Hematopoietic multipotent progenitor cell treated with erythropoietin and hydrocortisone succinate and interleukin-3 and kit ligand, for 17 days (in vitro differentiated cells): ENCODE data around the gene ACBD4.

Experiments
- DNase-seq: peaks from one replicate; pipeline ENCODE4 v3.0.0-alpha.2; 2015; ENCODE audit warnings: low spot score

The ACBD4 gene

DNA sequence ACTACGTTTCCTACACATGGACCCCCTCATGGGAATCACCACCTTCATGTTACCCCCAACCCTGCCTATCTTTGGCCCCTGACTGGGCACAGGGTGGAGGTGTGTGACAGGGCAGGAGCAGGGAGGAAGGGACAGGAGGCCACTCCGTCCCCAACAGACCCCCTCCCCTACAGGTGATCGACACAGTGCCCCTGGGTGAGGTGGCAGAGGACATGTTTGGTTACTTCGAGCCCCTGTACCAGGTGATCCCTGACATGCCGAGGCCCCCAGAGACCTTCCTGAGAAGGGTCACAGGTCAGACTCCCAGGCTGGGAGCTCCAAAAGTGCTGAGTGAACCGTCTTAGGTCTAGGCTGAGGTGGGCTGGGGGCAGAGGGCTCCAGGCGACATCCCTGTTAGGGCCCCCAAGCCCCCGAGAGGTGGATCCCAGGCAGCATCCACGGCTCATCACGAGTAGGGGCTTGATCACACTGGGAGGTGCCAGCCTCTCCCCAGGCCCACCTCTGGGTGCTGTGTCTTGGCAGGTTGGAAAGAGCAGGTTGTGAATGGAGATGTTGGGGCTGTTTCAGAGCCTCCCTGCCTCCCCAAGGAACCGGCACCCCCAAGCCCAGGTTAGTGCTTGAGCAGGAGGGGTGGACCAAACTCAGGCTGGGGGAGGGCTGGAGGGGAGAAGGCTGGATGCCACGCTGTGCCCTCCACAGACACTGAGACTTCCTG lies 1.5 kb downstream of the ACBD4 start:
- DNase-seq: no peak

DNA sequence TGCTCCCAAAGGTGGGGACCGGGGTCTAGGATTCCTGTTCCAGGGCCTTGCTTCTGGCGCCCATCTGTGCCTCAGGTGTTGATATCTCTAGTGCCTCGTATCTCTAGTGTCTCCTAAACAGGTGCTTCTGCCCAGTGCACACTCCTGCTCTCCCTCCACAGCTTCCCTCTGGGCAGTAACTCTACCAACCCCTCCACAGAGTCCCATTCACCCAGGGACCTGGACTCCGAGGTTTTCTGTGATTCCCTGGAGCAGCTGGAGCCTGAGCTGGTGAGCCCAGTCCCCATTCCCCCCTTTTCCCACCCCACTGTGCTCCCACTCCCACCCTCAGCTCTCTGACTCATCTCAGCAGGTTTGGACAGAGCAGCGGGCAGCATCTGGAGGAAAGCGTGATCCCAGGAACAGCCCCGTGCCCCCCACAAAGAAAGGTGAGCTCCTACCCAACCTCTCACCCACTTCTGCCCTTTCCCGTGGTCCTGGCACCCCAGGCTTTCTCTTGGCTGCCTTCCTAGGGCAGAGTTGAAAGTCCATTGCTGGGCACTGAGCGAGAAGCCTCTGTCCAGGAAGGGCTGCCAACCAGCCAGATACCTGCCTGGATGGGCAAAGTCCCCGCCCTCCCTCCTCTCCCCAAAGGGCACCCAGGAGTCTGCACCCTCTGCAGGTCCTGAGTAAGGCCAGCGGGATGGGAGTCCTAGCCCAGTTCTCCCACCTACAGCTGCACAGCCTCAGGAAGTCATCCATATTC lies 2.2 kb downstream of the ACBD4 start:
- DNase-seq: no peak

DNA sequence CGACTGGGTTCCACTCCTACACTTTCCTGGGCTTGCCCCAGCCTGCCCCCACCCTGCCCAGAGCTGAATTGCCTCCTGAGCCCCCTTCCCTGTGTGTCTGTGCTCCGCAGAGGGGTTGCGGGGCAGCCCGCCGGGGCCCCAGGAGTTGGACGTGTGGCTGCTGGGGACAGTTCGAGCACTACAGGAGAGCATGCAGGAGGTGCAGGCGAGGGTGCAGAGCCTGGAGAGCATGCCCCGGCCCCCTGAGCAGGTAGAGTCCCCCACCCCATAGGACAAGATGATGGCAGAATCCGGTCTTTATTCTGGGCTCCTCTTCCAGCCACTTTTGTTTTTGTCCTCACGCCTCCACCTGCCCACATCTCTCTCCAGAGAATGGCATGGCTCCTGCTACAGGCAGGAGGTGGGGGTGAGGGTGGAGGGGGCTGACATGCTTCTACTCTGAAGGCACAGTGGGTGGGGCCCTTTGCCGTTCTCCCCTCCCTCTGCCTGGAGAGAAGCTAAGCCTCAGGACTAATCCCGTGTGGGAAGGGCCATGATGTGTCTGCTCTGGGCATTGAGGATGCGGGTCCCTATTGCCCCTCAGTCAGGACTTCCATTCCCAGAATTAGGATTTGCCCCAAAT lies 3.5 kb downstream of the ACBD4 start:
- DNase-seq: no peak

DNA sequence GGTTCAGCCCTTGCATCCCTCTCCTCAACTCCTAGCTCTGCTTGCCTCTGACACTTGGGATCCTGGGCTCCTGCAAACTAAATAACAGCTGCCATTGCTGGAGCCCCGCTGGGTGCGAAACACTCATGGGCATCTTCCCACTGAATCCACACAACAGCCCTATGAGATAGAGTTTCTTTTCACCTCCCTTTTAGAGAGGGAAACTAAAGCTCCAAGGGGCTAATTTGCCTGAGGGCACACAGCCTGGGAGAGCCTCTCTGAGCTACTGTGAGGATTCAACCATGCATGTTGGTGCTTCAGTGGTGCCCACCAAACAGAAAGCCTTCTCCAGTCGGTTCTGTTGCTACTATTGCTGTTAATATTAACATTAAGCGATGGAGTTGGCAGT lies 4.0 kb downstream of the ACBD4 start:
- no peak for DNase-seq

DNA sequence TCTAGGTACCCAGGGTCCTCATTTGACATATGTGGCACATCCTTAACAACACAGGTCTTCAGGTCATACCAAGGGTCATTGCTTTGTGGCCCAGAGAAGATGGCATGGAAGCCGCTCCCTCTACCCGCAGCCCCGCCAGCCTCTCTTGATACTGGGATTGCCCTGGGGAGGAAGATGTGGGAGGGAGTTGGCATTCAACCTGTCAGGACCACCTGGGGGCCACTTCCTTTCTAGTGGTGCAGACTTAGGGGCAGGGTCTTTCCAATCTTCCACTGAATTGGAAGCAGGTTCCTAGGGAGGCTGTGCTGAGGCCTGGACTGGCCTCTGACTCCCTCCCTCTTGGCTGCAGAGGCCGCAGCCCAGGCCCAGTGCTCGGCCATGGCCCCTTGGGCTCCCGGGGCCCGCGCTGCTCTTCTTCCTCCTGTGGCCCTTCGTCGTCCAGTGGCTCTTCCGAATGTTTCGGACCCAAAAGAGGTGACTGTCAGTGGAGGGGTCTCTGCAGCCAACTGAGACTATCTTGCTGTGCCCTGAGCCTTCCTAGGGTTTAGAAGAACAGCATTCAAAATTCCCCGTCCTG lies 7.7 kb downstream of the ACBD4 start:
- no peak for DNase-seq

DNA sequence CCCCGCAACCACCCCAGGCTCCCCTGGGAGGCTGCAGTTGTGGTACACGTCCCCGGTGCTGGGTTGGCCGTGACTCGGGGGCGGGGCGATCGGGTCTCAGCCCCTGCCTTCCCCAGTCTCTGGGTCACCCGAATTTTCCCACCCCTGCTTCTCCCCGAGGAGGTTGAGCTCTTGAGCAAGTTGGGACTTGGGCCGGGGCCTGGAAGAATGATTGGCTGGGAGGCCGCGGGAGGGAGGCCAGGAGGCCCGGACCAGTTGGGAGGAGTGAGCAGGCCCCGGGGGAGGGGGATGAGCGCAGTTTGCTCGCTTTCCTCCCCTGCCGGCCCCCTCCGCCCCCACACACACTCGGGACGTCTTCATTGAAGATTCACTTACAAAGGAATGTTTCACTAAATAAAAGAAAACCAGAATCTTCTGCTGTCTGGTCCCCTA lies 8.3 kb downstream of the ACBD4 start:
- DNase-seq: peak; percentile 22

DNA sequence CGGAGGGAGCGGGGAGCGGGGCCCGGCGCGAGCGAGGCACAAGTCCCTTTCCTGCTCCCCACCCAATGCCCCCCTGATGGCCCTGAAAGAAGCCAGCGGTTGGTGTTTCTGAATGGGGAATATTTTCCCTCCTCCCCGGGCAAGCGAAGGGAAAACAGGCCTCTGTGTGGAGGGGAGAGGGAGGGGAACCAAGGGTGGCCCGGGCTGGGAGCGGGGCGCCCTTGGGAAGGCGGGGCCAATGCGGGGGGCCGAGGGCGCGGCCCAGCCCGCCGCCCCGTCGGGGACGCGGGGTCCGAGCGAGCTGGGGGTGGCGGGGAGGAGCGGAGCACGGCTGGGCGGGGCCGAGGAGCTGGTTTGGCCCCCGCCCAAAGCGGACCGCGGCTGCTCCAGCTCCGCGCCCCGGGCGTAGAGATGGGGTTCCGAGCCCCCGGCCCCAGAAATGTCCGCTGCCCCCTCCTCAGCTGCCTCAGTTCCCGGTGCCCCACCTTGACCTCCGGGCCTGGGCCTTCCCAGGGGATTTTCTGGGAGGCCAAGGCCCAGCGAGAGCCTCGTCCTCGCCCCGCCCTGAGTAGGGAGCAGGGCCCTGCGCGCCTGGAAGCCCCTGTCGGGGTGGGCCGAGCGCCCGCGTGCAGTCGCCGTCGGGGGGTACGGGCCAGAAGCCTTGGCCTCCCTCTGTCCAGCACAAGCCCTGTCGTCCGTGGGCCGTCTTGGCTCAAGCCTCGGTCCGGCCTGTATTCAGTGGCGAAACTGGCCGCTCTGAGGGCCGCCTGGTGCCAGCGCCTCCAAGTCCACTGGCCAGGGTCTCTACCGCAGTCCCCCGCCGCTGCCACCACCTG lies 8.9 kb downstream of the ACBD4 start:
- DNase-seq: peak; percentile 76

DNA sequence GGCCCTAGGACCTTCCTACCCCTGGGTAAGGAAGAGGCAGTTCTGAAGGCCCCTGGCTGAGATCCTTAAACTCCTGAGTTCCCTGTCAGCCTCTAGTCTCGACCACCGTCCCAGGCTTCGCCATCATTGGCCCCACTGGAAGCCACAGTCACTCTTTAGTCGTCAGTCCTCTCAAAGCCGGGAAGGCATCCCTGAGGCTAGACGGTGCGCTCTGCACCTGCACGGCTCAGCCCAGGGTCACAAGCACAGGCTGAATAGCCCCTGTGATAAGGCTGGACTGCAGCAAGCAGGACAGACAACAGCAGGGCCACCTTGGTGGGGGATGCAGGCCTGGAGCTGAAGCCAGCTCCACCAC lies 9.5 kb downstream of the ACBD4 start:
- no peak for DNase-seq

DNA sequence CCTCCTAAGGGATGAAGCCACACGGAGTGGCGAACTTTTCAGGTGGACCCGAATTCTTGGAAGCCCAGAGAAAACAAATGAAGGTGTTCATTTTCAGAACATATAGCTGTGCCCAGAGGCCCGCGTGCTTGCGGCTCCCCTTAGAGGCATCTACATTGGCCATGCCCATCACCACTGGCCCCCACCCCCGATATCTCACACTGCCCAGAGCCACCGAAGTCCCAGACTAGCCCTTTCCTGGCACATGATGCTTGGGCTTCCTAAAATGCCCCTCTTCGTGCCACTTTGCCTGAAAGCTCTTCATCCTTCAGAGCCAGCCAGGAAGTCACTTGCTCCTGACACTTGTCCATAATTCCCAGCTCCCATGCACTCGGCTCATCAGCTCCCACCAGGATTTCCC lies 10.7 kb downstream of the ACBD4 start:
- DNase-seq: no peak

DNA sequence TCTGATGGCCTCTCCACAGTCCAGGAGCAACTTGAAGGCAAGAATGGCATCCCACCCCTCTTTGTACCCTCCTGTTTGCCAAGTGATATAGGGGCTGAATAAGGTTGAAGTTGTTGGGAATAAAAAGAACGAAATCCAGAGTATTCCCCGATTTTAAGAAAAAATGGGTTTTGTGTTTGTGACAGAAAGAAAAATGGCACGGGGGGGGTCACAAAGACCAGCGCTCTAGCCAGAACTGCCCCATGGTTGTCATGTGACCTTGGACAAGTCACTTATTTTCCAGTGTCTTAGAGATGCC lies 11.1 kb downstream of the ACBD4 start:
- no peak for DNase-seq

DNA sequence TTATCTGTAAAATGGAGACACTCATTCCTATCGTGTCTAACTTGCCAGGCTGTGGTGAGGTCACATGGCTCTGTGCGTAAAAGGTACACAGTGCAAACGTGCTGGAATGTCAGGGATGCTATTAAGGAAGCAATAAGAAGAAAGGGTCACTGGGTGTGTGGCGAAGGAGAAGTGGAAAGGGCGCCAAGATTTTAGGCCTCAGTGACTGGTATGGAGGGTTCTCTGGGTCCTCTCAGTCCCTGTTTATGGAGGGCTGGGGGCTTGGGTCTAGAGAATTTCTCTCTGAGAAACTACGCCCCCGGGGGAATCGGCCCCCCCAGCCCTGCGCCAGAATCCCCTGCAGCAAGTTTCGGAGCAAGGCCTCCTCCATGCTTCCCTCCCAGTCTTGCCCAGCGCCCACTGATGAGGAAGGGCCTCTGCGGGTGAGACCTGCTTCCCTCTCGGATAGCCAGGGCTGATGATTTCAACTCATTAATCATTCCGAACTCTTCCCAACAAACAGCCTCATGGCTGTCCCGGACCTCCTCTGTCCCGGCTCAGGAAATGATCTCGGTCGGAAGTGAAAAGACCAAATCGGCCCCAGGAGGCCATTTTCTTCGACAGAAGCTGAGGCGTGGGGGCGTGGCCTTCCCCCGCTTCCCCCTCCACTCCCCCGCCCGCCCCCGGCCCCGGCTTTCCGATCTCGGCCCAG lies 11.5 kb downstream of the ACBD4 start:
- DNase-seq: peak; percentile 80

DNA sequence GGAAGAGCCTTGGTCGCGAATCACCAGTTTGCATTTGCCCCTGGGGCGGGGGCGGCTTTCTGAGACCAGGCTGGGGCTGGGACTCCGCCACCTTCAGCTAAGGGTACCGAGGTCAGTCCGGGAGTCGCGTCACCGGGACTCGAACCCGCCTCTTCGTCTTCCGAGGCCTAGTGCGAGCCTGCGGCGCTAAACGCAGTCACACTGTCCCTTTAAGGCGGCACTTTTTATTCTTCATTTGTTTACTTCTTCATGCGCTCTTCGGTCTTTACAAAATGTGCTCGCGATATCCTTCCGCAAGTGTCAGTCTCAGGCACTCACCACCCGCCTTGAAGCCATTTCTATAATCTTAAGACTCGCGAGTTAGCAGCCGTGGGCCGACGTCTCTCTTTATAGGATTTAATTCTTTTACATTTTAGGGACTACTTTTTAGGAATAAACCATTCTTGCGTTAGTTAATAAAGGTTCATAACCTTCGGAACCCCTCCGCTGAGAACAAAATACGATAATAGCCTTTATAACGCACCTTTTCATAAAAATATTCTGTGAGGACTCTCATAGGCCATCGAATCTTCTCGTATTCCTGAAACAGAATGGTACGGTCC lies 12.2 kb downstream of the ACBD4 start:
- DNase-seq: peak; percentile 96

DNA sequence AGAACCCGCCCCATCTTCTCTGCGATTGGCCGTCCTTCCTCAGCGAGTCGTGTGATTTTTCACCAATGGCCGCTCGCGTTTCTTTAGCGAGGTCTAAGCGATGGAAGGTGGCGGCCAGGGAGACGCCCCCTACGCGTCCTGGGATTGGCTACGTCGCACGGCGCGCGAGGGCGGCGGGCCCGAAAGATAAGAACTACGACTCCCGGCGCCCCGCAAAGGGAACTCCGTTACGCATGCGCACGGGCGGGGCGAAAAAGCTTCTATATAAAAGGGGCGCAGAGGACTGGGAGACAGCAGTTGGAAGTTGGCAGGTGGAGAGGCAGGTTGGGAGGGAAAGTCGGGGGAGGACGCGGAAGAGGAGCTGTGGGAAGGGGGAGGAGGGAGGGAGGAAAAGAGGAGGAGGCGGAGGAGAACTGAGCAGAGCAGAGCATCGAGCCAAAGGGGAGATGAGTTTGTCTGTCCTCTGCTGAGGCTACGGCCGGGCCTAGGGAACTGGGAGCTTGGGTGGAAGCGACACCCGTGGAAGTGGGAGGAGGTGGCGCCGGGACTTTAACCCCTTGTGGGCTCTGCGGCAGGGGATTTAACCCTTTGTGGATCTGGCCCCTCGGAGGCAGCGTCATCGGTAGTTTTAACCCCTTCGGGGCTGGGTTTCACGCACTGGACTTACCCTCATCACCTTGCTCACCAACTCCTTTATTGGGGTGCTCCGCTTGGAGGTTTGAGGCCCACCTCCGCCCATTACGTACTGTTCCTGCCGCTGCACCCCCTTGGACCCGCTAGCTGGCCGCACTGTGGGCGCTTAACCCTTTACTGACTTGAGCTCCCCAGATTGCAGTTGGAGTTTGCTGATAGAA lies 12.9 kb downstream of the ACBD4 start, which contains the start of gene HEXIM1:
Gene HEXIM1, plus strand, starts transcription at position 293 of the 854 bp plus-strand sequence. CDS start 716 bp downstream, outside the sequence.
- DNase-seq: peak; percentile 100

DNA sequence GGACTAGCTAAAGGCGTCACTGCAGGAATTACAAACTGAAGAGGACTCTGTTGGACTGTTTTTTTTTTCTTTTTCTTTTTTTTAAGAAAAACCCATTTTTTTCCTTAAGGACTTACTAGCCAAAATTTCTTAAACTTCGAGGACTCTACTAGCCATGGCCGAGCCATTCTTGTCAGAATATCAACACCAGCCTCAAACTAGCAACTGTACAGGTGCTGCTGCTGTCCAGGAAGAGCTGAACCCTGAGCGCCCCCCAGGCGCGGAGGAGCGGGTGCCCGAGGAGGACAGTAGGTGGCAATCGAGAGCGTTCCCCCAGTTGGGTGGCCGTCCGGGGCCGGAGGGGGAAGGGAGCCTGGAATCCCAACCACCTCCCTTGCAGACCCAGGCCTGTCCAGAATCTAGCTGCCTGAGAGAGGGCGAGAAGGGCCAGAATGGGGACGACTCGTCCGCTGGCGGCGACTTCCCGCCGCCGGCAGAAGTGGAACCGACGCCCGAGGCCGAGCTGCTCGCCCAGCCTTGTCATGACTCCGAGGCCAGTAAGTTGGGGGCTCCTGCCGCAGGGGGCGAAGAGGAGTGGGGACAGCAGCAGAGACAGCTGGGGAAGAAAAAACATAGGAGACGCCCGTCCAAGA lies 13.7 kb downstream of the ACBD4 start:
- DNase-seq: peak; percentile 94

DNA sequence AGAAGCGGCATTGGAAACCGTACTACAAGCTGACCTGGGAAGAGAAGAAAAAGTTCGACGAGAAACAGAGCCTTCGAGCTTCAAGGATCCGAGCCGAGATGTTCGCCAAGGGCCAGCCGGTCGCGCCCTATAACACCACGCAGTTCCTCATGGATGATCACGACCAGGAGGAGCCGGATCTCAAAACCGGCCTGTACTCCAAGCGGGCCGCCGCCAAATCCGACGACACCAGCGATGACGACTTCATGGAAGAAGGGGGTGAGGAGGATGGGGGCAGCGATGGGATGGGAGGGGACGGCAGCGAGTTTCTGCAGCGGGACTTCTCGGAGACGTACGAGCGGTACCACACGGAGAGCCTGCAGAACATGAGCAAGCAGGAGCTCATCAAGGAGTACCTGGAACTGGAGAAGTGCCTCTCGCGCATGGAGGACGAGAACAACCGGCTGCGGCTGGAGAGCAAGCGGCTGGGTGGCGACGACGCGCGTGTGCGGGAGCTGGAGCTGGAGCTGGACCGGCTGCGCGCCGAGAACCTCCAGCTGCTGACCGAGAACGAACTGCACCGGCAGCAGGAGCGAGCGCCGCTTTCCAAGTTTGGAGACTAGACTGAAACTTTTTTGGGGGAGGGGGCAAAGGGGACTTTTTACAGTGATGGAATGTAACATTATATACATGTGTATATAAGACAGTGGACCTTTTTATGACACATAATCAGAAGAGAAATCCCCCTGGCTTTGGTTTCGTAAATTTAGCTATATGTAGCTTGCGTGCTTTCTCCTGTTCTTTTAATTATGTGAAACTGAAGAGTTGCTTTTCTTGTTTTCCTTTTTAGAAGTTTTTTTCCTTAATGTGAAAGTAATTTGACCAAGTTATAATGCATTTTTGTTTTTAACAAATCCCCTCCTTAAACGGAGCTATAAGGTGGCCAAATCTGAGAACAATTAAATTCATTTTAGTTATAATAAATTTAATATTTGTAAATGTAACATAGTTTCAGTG lies 14.5 kb downstream of the ACBD4 start:
- DNase-seq: peak; percentile 79

DNA sequence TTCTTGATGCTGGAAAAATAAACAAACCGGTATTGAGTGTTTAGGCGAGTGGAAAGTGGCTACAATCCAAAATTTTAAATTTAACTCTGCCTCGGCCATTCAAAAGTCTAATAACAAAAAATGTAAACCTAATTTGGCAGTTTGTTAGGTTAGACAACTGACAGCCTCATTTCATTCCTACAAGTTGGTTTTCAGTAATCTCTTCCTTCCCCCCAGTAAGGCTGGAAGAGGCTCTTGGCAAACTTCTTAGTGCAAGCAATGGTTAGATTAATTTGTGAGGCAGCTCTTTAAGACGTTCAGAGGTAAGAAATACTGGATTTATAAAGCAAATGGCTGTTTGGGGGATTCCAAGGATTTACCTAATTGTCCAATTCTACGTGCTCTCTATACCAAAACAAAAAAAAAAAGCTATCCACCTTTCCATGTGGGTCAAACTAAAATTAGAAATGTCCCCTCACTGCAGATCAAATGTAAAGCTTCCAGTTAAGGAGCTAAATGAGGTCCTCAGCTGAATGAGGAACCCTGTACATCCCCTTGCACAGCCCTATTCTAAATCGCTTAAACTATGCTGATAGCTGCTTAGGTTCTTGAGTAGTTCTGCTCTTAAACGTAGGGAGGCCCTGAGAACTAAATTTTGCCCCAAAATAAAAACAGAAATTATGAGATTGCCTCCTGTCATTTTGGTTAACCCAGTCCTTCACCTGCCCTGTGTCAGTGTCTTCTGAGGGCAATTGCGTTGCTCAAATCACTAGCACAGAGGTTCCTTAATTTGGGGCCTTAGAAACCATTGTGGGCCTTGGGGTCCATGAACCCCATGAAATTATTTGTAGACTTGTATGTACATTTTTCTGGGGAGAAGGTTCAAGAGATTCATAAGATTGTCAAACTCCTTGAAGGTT lies 15.7 kb downstream of the ACBD4 start:
- peak; percentile 70 for DNase-seq

DNA sequence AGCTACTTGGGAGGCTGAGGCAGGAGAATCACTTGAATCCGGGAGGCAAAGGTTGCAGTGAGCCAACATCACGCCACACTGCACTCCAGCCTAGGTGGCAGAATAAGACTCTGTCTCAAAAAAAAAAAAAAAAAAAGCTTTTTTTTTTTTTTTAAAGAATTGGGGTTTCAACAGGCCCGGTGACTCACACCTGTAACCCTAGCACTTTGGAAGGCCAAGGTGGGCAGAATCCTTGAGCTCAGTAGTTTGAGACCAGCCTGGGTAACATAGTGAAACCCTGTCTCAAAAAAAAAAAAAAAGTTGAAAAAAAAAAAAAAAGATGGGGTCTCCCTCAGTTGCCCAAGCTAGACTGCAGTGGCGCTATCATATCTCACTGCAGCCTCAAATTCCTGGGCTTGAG lies 19.5 kb downstream of the ACBD4 start:
- DNase-seq: peak; percentile 37
